ENCODE results near the gene ETV7.
A peak's percentile ranks its signal among the peaks of the same experiment; 100 is the strongest.
"Not testable (repeated sequence)": the region's sequence is repeated elsewhere in the genome, so short reads cannot be mapped to it uniquely, and the experiment has no call there.

ETV7 gene

DNA sequence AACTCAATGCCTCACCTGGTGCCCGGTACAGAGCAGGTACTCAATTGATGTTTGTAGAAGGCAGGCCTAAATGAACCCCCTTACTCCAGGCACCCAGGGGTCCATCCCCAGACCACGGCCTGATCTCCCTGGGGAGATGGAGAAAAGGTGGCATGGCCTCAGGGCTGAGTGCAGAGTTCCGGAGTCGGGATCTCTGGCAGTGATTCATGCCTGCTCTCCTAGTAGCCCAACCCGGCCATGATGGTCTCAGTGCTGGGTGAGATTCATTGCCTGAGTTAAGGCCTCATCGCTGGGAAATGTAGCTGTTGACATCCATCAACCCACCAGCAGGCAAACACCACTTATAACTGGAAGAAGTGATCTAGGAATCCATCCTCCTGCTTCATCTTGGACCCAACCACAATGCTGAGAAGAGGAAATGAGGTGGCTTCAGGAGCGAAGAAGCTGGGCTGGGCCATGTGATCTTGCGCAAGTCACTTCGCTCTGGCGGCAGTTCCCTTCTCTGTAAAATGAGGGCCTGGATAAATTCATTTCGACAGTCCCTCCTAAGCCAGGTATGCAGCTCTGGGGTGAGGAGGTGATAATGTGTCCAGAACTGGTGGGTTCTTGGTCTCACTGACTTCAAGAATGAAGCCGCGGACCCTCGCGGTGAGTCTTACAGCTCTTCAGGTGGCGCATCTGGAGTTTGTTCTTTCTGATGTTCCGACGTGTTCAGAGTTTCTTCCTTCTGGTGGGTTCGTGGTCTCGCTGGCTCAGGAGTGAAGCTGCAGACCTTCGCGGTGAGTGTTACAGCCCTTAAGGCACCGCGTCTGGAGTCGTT, 24.7 kb downstream of the ETV7 start:
- DNase-seq, result no peak

DNA sequence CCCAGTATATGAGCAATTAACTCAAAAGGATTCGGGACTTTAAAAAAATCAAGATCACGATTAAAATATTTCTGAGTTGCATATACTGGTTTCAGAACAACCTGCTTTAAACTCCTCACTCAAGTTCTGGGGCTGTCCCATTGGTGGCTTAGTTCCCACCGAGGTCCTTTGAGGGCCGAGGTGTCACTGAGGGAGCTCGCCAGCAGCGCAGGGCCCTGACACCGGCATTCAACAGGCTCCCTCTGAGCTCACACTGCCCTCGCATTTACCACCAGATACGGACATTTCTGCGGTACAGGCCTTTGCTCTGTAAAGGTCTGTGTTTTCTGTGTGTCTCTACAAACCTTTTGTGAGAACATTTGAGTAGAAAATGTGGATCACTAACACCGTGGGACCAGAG, 26.4 kb downstream of the ETV7 start:
- DNase-seq, result no peak

DNA sequence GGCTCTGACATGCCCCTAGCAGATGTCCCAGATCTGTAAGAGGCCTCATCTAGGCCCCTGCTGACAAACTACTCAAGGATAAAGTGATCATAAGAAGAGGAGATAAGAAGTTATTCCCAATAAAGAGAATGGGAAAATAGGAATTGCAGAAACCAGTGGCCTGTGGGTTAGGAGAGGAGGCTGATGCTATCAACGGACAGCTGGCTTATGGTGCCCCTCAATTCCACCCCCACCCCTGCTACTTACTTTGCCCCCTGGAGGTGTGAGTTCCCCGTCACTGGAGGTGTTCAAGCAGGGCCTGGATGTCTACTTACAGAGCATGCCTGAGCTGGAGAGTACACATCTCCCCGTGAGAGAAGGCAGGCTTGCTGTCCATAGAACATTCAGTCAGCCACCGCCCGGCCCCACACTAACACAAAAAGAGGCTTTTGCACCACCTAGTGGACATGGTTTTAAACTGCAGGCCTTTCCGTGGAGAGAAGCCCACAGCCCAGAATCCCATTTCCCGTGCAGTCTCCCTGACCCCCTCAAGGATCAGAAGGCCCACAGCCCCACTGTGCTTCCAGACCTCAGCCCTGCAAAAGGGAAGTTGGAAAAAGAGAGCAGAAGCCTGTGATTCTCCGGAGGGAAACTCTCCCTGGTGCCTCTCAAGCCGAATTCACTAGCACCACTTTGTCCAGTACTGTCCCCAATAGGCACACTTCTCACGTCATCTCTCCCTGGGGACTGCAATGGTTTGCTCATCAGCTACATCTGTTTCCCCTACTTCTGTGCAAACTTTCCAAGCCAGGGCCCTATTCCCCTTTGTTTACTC, 27.0 kb downstream of the ETV7 start:
- DNase-seq, result peak; percentile 65

DNA sequence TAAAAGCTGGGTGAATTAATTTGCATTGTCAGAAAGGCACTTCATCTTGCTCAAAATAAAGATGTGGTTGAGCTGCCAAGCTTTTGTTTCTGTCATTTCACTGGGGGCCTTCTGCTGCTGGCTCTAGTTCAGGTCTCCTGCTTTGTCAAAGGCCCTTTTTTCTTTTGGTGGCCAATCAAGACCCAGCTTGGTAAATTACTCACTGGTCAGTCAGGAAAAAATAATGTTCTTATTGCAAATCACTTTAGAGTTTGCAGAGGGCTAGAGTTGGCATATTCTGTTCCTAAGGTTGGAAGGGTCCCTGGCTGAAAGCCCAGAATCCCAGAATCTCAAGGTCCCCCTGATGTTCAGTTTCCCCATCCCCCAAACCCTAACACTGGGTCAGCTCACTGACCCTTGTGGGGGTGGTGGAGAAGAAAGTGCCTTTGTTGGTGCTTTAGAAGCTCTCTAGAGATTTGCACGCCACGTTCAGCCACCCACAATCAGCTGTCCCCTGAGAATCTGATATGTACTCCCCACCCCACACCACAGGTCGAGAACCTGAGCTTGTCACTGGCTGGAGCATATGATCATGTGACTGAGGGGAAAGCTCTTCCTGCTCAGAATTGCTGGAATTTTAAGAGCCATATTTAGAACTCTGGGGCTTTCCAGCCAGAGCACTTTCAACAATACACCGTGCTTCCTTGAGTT, 29.1 kb downstream of the ETV7 start:
- no peak for DNase-seq

DNA sequence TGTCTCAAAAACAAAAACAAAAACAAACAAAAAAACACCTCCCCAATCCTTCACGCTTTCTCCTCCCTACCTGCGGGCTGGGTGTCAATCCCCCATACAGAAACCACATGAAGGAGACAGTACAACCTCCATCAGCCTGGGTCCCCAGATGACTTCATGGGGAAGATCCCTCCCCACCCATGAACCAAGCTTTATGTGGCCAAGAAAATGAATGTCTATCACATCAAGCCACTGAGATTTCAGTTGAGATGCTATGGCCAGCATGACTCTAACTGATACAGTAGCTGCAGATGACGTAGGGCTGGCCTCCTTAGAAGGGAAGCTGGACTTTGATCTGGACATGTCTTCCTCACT, 29.6 kb downstream of the ETV7 start:
- no peak for DNase-seq

DNA sequence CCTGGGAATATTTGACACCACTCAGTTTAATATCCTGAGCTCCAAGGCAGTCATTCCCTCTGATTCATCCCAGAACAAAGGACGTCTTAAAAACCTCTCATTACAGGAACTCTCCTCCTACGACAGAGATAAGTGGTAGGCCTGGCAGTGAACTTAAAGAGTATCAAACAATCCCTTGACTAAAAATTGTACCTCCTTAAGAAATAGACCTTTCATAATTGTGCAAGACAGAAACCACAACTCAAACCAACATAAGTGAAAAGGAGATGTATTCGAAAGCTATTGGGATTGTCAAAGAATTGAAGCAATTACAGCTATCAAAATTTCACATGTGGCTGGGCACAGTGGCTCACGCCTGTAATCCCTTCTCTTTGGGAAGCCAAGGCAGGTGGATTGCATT, 31.6 kb downstream of the ETV7 start:
- no peak for DNase-seq

DNA sequence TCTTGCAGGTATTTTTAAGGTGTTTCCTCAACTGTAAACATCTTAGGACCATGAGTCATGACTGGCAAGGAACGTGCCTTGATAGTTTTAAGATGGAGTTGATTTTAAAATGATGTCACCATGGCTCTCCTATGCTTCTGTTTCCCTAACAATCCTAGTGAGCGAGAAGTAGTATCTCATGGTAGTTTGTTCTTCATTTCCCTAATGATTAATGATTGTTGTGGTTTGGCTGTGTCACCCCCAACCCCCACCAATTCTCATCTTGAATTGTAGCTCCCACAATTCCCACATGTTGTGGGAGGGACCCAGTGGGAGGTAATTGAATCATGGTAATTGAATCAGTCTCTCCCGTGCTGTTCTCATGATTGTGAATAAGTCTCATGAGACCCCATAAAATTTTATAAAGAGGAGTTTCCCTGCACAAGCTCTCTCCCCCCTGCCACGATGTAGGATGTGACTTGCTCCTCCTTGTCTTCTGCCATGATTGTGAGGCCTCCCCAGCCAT, 34.0 kb downstream of the ETV7 start:
- DNase-seq, result no peak

DNA sequence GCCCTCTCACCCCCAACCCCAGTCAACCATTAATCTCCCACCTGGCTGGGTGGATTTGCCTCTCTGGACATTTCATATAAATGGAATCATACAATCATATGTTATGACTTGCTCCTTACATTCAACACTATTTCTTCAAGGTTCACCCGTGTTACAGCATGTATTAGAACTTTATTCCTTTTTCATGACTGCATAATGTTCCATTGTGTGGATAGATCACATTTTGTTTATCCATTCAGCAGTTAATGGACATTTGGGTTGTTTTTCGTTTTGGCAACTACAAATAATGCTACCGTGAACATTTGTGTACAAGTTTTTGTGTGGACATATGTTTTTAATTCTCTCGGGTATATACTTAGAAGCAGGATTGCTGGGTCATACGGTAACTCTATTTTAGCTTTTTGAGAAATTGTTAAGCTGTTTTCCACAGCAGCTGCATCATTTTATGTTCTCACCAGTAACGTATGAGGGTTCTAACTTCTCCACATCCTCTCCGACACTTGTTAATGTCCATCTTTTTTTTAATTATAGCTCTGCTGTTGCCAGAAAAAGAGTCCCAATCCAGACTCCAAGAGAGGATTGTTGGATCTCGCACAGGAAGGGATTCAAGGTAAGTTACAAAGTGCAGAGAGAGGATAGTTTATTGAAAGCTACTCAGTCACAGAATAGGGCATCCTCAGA, 34.9 kb downstream of the ETV7 start:
- no peak for DNase-seq

DNA sequence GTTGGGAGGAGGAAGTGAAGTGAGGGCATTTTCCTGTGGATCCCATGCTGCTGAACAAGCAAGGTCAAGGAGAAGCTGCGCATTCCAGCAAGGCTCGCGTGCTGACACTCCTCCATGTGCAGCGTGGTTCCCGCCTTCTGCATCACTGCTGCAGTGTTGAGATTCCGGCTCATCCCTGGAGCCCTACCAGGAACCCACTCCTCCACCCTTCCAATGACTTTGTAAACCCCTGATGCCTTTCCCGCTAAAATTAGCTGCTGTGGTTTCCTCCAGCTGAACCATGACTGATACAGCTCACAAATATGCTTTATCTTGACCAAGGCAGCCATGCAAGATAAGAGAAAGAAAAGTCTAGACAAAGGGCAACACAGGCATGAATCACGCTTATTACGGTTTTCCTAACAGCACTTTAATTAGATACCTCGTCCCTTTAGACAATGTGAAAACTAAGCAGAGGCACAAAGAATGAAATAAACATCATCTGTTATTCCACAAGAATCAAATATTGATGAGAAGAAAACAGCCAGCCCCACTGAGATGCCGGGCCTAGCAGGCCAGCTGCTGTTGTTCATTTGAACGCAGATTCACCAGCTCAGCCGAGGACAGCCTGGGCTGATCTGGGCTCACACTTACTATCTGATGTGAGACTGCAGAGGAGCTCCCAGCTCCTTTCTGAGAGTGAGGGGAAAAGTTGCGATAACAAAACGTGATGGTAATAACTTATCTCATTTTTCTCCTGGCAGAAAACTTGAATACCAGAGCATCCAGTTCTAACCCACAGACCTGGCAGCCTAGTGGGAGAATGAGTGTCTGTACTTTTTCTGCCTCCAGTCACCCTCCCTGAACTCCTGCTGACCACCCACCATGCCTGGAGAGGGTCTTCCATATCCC, 36.5 kb downstream of the ETV7 start:
- DNase-seq, result no peak

DNA sequence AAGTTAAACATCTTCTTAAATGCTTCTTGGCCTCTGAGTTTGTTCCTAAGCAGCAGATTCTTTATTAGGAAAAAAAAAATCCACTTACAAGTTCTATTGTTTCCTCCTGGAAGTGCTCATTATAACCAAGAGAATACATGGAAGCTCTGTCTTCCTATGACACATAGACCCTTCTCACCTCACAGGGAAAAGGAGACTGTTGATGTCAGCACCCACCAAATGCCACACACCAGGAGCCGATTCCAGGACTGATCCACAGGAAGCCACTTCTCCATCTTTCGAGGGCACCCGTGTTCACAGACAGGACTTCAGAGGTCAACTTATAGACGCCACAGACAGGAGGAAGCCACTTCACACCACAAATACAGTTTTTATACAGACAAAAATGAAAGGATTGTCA, 37.4 kb downstream of the ETV7 start:
- DNase-seq, result no peak

DNA sequence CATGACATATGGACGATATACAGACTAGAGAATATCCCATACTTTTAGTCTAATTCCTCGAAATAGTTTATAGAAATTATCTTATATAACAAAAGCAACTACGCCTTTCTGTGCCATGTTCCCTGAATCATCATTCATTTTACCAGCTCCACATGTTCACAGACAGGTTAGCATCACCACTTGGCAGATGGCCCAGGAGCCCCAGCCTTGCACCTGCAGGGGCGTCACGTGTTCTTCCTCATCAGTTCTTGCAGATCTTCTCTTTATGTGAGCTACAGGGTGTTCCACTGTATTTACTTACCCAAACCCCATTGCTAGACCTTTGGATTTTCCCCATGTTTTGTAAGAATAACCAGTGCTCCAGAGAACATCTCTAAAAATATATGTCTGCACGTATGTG, 38.2 kb downstream of the ETV7 start:
- no peak for DNase-seq

DNA sequence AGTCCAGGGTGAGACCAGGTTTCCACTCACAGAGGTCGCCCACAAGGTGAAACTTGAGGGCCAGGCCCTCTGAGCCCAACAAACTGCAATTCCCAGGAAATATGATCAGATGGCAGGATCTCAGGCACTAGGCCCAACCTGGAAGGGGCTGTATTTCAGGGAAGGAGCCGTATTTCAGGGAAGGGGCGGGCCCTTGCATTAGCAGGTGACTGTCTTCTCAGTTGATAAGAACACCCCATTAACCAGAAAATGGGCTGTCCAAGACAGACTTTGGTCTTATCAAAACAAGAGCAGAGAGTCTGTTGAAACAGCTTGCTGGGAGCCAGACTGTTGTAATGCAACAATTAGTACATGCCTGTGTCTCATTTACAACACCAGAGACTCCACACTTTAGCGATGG, 39.8 kb downstream of the ETV7 start:
- no peak for DNase-seq

DNA sequence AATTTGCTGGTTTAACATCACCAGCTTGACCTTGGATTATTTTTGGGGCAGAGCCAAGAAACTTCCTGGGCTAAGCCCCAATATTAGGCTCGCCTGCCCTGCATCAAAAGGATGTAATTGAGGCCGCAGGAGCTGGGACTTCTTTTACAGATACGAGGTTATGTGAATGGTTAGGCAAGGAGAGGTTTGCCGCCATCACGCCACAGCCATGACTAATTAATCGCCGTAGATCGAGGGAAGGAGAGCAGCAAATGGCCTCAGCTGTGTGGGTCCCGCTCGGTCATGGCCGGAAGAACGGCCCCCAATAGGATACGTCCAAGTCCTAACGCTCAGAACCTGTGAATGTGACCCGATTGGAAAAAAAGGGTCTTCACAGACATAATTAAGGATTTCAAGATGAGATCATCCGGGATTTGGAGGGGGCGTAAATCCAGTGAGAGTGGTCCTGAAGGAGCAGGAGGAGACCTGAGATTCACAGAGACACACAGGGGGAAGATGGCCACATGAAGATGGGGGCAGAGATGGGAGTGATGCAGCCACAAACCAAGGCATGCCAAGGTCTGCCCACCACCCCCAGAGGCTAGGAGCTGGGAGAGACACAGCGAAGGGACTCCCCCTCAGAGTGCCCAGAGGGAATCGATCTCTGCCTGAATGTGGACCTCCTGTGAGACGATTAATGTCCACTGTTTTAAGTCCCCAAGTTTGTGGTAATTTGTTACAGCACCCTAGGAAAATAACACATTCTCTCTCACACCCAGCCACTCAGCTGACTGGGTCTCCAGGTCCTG, 40.8 kb downstream of the ETV7 start:
- DNase-seq, result no peak

DNA sequence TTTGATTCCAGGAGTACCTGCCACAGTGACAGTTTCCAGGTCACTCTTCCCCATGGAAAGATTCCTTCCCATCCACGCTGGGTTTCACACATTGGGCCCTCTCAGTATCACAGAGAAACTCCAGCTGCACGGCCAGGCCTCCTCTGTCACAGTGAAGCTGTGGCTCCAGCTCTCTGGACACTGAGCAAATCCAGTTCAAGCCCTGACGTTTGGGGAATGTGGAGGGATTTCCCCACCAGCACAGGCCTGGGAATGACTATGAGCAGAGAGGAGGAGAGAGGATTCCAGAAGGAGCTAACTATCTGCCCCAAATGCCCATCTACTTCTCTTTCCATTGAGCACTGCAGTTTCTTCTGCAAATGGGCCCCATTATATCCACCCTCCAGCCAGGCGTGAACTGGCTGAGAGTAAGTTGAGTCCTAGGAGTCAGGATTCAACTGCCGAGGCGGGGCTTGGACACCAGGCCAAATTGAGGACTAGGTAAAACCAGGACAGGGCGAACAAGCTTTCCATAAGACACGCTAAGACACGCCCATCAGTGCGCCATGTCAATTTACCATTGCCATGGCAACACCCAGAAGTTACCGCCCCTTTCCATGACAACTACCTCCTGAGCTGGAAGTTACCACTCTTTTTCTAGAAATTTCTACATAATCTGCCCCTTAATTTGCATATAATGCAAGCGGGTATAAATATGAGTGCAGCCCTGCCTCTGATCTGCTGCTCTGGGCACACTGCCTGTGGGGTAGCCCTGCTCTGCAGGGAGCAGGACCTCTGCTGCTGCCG, 41.6 kb downstream of the ETV7 start:
- DNase-seq, result no peak

DNA sequence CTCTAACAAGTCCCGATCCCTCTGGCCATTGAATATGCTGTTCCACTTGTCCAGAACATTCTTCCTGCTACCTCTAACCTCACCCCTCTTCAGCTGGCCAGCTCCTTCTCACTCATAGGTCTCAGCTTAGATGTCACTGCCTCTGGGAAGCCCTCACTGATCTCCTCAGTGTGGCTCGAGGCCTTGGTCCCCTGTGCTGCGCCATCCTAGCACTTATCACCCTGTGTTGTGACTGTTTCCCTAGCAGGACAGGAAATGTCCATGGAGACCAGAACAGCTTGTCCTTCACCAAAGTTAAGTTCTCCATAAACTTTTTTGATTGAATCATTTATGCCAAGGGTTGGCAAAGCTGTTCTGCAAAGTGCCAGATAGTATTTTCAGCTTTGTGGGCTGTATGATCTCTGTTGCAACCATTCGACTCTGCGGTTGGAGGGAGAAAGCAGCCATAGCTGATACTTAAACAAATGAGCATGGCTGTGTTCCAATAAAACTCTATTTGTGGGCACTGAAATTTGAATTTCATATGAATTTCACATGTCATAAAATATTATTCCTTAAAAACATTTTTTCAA, 44.3 kb downstream of the ETV7 start:
- no peak for DNase-seq

DNA sequence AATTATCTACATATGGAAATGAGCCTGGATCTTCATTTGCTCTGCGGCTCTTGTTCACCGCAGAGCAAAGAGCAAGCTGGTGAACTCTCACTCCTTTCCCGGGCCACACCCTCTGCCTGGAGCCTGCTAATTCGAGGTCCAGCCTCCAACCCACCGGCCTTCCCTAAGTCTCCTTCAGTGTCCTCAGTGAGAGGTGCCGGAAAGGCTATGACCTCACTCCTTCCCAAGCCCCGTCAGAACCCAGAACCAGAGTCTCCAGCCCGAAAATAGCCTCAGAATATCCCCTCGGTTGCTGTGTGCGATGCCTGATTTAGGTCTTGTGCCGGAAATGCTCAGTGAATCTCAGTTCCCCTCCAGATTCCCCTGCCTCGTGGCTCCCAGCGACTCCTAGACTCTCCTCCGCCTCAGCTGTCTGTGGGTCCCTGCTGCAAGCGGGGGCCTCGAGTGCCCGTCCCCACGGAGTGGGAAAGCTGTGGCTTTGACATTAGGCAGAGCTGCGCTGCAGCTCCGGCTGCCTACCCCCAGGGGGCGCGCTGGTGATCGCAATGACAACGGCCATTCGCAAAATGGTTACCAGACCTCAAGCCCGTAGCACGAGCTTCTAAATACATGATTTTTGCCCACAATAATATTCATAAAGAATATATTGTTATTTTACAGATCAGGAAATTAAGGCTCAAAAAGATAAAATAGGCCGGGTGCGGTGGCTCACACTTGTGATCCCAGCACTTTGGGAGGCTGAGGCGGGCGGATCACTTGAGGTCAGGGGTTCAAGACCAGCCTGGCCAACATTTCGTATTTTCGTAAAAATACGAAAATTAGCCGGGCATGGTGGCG, 46.6 kb downstream of the ETV7 start:
- peak; percentile 78 for DNase-seq

DNA sequence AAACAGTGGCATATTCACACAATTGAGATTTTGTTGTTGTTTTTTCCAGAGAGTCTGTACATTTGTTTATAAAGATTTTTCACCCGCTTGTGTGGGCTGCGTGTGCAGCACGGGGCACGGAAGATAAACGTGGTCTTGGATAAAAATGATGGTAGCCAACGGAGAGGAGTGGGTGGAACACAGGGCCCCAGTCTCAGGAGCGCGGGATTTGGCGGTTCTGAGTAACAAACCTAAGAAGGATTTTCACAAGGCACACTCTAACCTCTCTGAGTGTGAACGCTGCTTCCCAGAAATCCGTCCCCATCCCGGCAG, 47.2 kb downstream of the ETV7 start:
- DNase-seq, result no peak

DNA sequence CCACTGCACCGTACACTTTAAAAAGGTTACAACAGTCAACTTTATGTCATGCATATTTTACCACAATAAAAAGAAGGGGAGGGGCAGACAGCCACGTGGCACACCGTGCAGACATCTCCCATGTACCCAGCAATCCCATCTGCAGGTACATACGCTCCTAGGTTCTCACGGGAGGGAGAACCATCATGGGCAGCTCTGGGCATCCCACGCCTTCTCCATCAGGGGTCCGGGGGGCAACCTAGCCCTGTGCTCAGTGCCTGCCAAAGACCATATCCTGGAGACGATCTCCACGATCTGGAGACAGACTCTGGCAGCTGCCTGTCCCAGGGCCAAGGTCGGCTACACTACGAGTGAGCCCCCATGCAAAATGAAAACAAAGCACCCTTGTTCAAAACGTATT, 48.3 kb downstream of the ETV7 start:
- DNase-seq, result no peak

DNA sequence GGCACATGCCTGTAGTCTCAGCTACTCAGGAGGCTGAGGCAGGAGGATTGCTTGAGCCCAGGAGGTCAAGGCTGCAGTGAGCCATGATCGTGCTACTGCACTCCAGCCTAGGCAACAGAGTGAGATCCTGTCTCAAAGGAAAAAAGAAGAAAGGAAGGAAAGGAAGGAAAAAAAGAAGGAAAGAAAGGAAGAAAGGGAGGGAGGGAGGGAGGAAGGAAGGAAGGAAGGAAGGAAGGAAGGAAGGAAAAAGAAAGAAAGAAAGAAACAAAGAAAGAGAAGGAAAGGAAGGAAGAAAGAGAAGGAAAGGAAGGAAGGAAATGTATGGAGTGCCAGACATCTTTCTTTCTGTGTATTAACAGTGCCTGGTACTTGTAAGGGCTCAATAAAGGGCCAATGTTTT, 49.2 kb downstream of the ETV7 start:
- not testable (repeated sequence) for DNase-seq

All from activated naive CD4-positive, alpha-beta T cell treated with Interleukin-2 at 50 U/mL for 16 hours (primary cell).